SH-SY5Y (cell line): ENCODE measurements around the gene LRRC4C.

Source experiments
- GATA2 ChIP-seq: IDR thresholded peaks from 2 replicates; pipeline ENCODE4 v1.6.1; 2011; ENCODE audit warnings: mild to moderate bottlenecking, low read depth, low read length
- GATA3 ChIP-seq: IDR thresholded peaks from 2 replicates; pipeline ENCODE4 v1.6.1; 2011; ENCODE audit warnings: low read depth, mild to moderate bottlenecking, low read length, moderate library complexity

DNA sequence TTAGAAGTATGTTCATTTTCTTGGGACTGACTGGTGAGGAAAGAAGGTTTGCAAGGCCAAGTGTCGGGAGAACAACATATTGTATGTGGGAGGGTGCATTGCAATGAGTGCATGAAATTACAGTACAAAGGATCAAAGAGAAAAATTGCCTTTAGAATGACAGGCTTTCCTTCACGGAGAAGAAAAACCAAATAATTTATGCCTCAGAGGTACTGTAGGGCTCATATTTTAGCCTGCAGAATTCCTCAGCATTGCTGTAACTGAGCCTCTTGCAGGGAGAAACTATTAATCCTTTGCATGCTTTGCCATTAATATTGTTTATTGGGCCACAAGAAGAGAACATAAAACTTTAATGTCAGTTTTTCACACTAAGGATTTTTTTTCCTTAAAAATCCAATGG lies 60.1 kb downstream of the LRRC4C start:
- TF ChIP-seq GATA2 = no peak
- no peak for TF ChIP-seq GATA3
